B cell (primary cell): ENCODE results near the gene FREM2. TPM values are rescaled to one million over a fixed set of nuclear protein-coding genes. Genes with fewer than 3 reads are reported as not detected.

Experiments used
- ATAC-seq: fragments of 200-7000 bp; cut with Tn5 transposase; one replicate; pipeline ENCODE4 v1.10.0; 2021; ENCODE audit warnings: low read depth, mild to moderate bottlenecking, moderate number of reproducible peaks, moderate library complexity
- CTCF ChIA-PET: fragments of 350-600 bp; sonication (Branson Sonifier 250); formaldehyde crosslinking; loops from one replicate; lab custom pipeline; 2021; ENCODE audit warnings: antibody characterized with exemption, inconsistent platforms; lab: Charles Lee
- POLR2A ChIA-PET: fragments of 350-600 bp; sonication (Branson Sonifier 250); formaldehyde crosslinking; loops from one replicate; lab custom pipeline; 2021; ENCODE audit warnings: antibody characterized with exemption; lab: Charles Lee
- DNase-seq: peaks from one replicate; pipeline ENCODE4 v3.0.0; 2013
- H2AFZ ChIP-seq: 2 replicates; pipeline ENCODE4 v1.6.1; 2012; ENCODE audit warnings: mild to moderate bottlenecking, low read depth, low read length; ENCODE audit not compliant: insufficient read depth, poor library complexity, severe bottlenecking
- H3K27ac ChIP-seq, 2 donors: 1 replicate in 1 of 2; 2 replicates in 1 of 2; pipeline ENCODE4 v1.5.1; 2012 to 2013; ENCODE audit warnings: low read length in 2 of 2, mild to moderate bottlenecking in 2 of 2, moderate library complexity in 1 of 2
- H3K27me3 ChIP-seq, 4 experiments: fragments of 200-600 bp in 1 of 4; sonication (generic) in 1 of 4; replicated peaks in 1 of 4; 1 replicate in 2 of 4; 2 replicates in 2 of 4; pipeline versions ENCODE4 v1.6.1 to v1.7.0; 2013 to 2016; ENCODE audit warnings: low read length in 3 of 4, mild to moderate bottlenecking in 2 of 4, mixed read lengths in 1 of 4, moderate library complexity in 1 of 4; ENCODE audit not compliant: insufficient read depth in 4 of 4, control insufficient read depth in 3 of 4; ENCODE audit errors: control extremely low read depth in 1 of 4
- H3K36me3 ChIP-seq, 2 experiments: replicated peaks in 1 of 2; 1 replicate in 1 of 2; 2 replicates in 1 of 2; pipeline versions ENCODE4 v1.6.1 to v1.7.1; 2013; ENCODE audit warnings: low read length in 1 of 2; ENCODE audit not compliant: insufficient read depth in 2 of 2, control insufficient read depth in 1 of 2; ENCODE audit errors: control extremely low read depth in 1 of 2, extremely low read depth in 1 of 2
- H3K4me1 ChIP-seq, 2 donors: fragments of 200-600 bp in 1 of 2; sonication (generic) in 1 of 2; 1 replicate in 1 of 2; 2 replicates in 1 of 2; pipeline versions ENCODE4 v1.5.1 to v1.6.1; 2013 to 2017; ENCODE audit warnings: low read length in 2 of 2; ENCODE audit not compliant: control insufficient read depth in 2 of 2, insufficient read depth in 2 of 2
- H3K4me2 ChIP-seq: replicated peaks from 2 replicates; pipeline ENCODE3; 2012; ENCODE audit warnings: mild to moderate bottlenecking, low read depth, low read length; ENCODE audit not compliant: poor library complexity, severe bottlenecking
- H3K4me3 ChIP-seq, 5 experiments: fragments of 200-600 bp in 1 of 5; sonication (generic) in 1 of 5; 1 replicate in 3 of 5; 2 replicates in 2 of 5; pipeline versions ENCODE4 v1.5.1 to v1.7.0; 2011 to 2016; ENCODE audit warnings: low read length in 4 of 5, mild to moderate bottlenecking in 4 of 5, low read depth in 2 of 5, control low read depth in 1 of 5, moderate library complexity in 1 of 5; ENCODE audit not compliant: insufficient read depth in 1 of 5; ENCODE audit errors: control extremely low read depth in 1 of 5, extremely low read depth in 1 of 5
- H3K79me2 ChIP-seq: fragments of 200-600 bp; sonication (generic); one replicate; pipeline ENCODE4 v1.6.0; 2016; ENCODE audit warnings: low read length; ENCODE audit not compliant: control insufficient read depth, insufficient read depth
- H3K9ac ChIP-seq: fragments of 200-600 bp; sonication (generic); 2 replicates; pipeline ENCODE4 v1.6.1; 2017; ENCODE audit warnings: mild to moderate bottlenecking, low read length, moderate library complexity
- H3K9me3 ChIP-seq, 3 donors: one replicate each; pipeline versions ENCODE4 v1.6.1 to v1.7.1; 2013; ENCODE audit warnings: low read length in 2 of 3; ENCODE audit not compliant: control insufficient read depth in 2 of 3, insufficient read depth in 1 of 3; ENCODE audit errors: control extremely low read depth in 1 of 3
- H4K20me1 ChIP-seq: 2 replicates; pipeline ENCODE4 v1.6.0; 2012; ENCODE audit warnings: mild to moderate bottlenecking, low read length; ENCODE audit not compliant: insufficient read depth, control insufficient read depth, poor library complexity, severe bottlenecking
- H3K27ac Mint-ChIP-seq: one replicate; pipeline ENCODE4 v1.8.0; 2021; ENCODE audit warnings: mixed read lengths
- H3K27me3 Mint-ChIP-seq: one replicate; pipeline ENCODE4 v1.8.0; 2021; ENCODE audit warnings: mixed read lengths
- H3K4me1 Mint-ChIP-seq: one replicate; pipeline ENCODE4 v1.8.0; 2021; ENCODE audit warnings: mixed read lengths
- H3K4me3 Mint-ChIP-seq: one replicate; pipeline ENCODE4 v1.8.0; 2021; ENCODE audit warnings: mixed read lengths
- H3K9me3 Mint-ChIP-seq: one replicate; pipeline ENCODE4 v1.8.0; 2022; ENCODE audit warnings: mixed read lengths; ENCODE audit not compliant: insufficient read depth
- EZH2 ChIP-seq: IDR thresholded peaks from 2 replicates; pipeline ENCODE4 v1.6.1; 2012; ENCODE audit warnings: borderline replicate concordance, low read depth, mild to moderate bottlenecking, moderate library complexity, low read length; ENCODE audit not compliant: insufficient read depth, poor library complexity, severe bottlenecking
- WGBS: methylation state at CpG from one replicate; pipeline ENCODE4 v1.1.5; 2013; ENCODE audit warnings: missing lambda C conversion rate; ENCODE audit not compliant: insufficient coverage; 5-methylcytosine and 5-hydroxymethylcytosine counted together
- intact Hi-C: fragments of 100-400 bp; cut with micrococcal nuclease; formaldehyde crosslinking; loops from one replicate; pipeline ENCODE4 v1.10.0; 2022
- polyA plus RNA-seq: library from polyadenylated mRNA; depleted of rRNA; stranded (reverse); fragments of >200 nt; gene quantifications from 2 replicates; pipeline ENCODE4 v1.2.3, GENCODE V29; 2012
- total RNA-seq, 2 donors: library from RNA; stranded (reverse); fragments of 120-200 nt in 1 of 2; gene quantifications; 1 replicate in 1 of 2; 2 replicates in 1 of 2; pipeline versions ENCODE4 v1.2.3 to v1.2.4, GENCODE V29; 2013 to 2022
- TF ChIP-seq, protein P1 (sequence below): fragments of 200-600 bp; IDR thresholded peaks from one replicate; pipeline ENCODE4 v1.8.0; 2022; ENCODE audit warnings: antibody characterized with exemption, mild to moderate bottlenecking

The FREM2 gene
- total and polyA plus RNA-seq, 2 donors (not counting 1 experiment from before 2014, with no cell fraction given), result not detected

GRCh38 chr13:38755793-38756192 lies 68.9 kb downstream of the FREM2 start:
- DNase-seq, result no peak
- no peak overlapping the region for H3K27ac ChIP-seq
- no peaks in the 10 kb centered on the region for H3K36me3 ChIP-seq
- no peaks in the 10 kb centered on the region for H3K79me2 ChIP-seq
- no peak overlapping the region for H3K4me3 Mint-ChIP-seq
- no peaks in the 10 kb centered on the region for H3K9me3 Mint-ChIP-seq
- no peak overlapping the region for H3K27ac Mint-ChIP-seq
- H3K9ac ChIP-seq, result no peak overlapping the region
- no peak overlapping the region for H3K4me2 ChIP-seq
- intact Hi-C loops, result no loop called here
- no CpG with 5 or more reads among the region's 2 CpGs for WGBS
- POLR2A ChIA-PET, result no interaction called here
- H3K4me1 ChIP-seq, result no peaks in the 10 kb centered on the region
- no peaks in the 10 kb centered on the region for H4K20me1 ChIP-seq
- no peak overlapping the region for H2AFZ ChIP-seq
- TF ChIP-seq, protein P1, sequence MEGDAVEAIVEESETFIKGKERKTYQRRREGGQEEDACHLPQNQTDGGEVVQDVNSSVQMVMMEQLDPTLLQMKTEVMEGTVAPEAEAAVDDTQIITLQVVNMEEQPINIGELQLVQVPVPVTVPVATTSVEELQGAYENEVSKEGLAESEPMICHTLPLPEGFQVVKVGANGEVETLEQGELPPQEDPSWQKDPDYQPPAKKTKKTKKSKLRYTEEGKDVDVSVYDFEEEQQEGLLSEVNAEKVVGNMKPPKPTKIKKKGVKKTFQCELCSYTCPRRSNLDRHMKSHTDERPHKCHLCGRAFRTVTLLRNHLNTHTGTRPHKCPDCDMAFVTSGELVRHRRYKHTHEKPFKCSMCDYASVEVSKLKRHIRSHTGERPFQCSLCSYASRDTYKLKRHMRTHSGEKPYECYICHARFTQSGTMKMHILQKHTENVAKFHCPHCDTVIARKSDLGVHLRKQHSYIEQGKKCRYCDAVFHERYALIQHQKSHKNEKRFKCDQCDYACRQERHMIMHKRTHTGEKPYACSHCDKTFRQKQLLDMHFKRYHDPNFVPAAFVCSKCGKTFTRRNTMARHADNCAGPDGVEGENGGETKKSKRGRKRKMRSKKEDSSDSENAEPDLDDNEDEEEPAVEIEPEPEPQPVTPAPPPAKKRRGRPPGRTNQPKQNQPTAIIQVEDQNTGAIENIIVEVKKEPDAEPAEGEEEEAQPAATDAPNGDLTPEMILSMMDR, result no peak
- TF ChIP-seq EZH2, result no peak
- H3K9me3 ChIP-seq, result no peaks in the 10 kb centered on the region
- H3K27me3 Mint-ChIP-seq, result peaks cover 9% of the 10 kb centered on the region
- H3K4me3 ChIP-seq, result no peak overlapping the region
- CTCF ChIA-PET, result no interaction called here
- ATAC-seq, result no peak
- no peaks in the 10 kb centered on the region for H3K4me1 Mint-ChIP-seq
- H3K27me3 ChIP-seq, result no peaks in the 10 kb centered on the region

DNA sequence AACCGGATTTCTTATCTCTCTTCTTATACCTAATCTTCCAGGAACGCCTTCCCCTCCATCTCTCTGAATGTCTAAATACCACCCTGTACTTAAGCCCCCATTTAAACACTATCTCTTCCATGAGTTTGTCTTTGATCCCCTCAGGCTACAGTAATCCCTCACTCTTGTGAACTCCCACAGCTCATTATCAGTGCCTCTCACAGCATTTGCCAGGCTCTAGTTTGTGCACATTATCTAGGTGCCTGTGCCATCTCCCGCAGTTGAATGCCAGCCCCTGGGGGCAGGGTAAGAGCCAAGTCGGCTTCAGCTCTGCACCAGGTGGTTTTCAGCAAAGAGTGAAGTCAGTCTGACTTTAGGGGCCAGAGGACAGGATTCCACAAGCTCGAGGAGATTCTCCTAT lies 71.4 kb downstream of the FREM2 start:
- Histone ChIP-seq H3K4me1 (no peaks in the 10 kb centered on the region), H3K36me3 (no peaks in the 10 kb centered on the region), H4K20me1 (no peaks in the 10 kb centered on the region), H3K4me2 (no peak overlapping the region), H3K27me3 (no peaks in the 10 kb centered on the region), H3K9ac (no peak overlapping the region), H2AFZ (no peak overlapping the region), H3K79me2 (no peaks in the 10 kb centered on the region), H3K4me3 (no peak overlapping the region), H3K27ac (no peak overlapping the region), H3K9me3 (no peaks in the 10 kb centered on the region)
- DNase-seq, result no peak
- WGBS, result 69% methylated on average over 3 of the region's 5 CpGs
- CTCF ChIA-PET, result no interaction called here
- Mint-ChIP-seq H3K4me3 (no peak overlapping the region), H3K4me1 (no peaks in the 10 kb centered on the region), H3K27me3 (peaks cover 9% of the 10 kb centered on the region), H3K9me3 (no peaks in the 10 kb centered on the region), H3K27ac (no peak overlapping the region)
- POLR2A ChIA-PET, result no interaction called here
- TF ChIP-seq, protein P1, result no peak
- TF ChIP-seq EZH2, result no peak
- ATAC-seq, result no peak
- intact Hi-C loops, result no loop called here
